HepG2 (cell line): Measurements from ENCODE around the gene APBB2. TPM values are rescaled to one million over a fixed set of nuclear protein-coding genes. Genes with fewer than 3 reads are reported as not detected.
A peak's percentile ranks its signal among the peaks of the same experiment; 100 is the strongest.

Experiments used
- AGO1 ChIP-seq: fragments of 200-400 bp; formaldehyde crosslinking; IDR thresholded peaks from 2 replicates; pipeline ENCODE4 v1.6.1; 2017; ENCODE audit warnings: mild to moderate bottlenecking, low read depth, low read length, moderate library complexity; ENCODE audit not compliant: poor library complexity, severe bottlenecking
- BORCS8-MEF2B ChIP-seq: sonication (generic); formaldehyde crosslinking; IDR thresholded peaks from 2 replicates; pipeline ENCODE4 v1.8.0; 2022; ENCODE audit warnings: mild to moderate bottlenecking, missing genetic modification reagents
- BRD4 ChIP-seq: sonication (generic); formaldehyde crosslinking; IDR thresholded peaks from 2 replicates; pipeline ENCODE4 v1.4.0; 2020; ENCODE audit warnings: missing genetic modification reagents
- DMAP1 ChIP-seq: IDR thresholded peaks from 2 replicates; pipeline ENCODE4 v1.6.1; 2016
- EP300 ChIP-seq, 3 experiments: sonication (generic) in 1 of 3; formaldehyde crosslinking in 1 of 3; IDR thresholded peaks; 2 replicates each; pipeline versions ENCODE4 v1.5.1 to v1.6.1; 2011 to 2020; ENCODE audit warnings: low read depth in 2 of 3, low read length in 2 of 3, borderline replicate concordance in 1 of 3, improper control_type of control experiment in 1 of 3, mild to moderate bottlenecking in 1 of 3, missing genetic modification reagents in 1 of 3, moderate library complexity in 1 of 3
- MEIS1 ChIP-seq: sonication (generic); formaldehyde crosslinking; IDR thresholded peaks from 2 replicates; pipeline ENCODE4 v1.9.0; 2021; ENCODE audit warnings: mild to moderate bottlenecking, missing genetic modification reagents, moderate library complexity, borderline replicate concordance
- MEIS2 ChIP-seq: sonication (generic); formaldehyde crosslinking; IDR thresholded peaks from 2 replicates; pipeline ENCODE4 v1.9.0; 2021; ENCODE audit warnings: mild to moderate bottlenecking, missing genetic modification reagents
- NR2F1 ChIP-seq, 2 experiments: fragments of 450-650 bp in 1 of 2; formaldehyde crosslinking in 1 of 2; IDR thresholded peaks; 2 replicates each; pipeline versions ENCODE4 v1.5.0 to v1.6.1; 2016 to 2020; ENCODE audit warnings: mild to moderate bottlenecking in 1 of 2, missing compliant biosample characterization in 1 of 2, missing genetic modification reagents in 1 of 2, moderate library complexity in 1 of 2
- NR2F2 ChIP-seq: IDR thresholded peaks from 2 replicates; pipeline ENCODE4 v1.6.1; 2012; ENCODE audit warnings: low read depth, inconsistent platforms, borderline replicate concordance
- NRL ChIP-seq: sonication (generic); formaldehyde crosslinking; IDR thresholded peaks from 2 replicates; pipeline ENCODE4 v1.5.0; 2020; ENCODE audit warnings: missing genetic modification reagents, mild to moderate bottlenecking, moderate library complexity, borderline replicate concordance
- POLR2AphosphoS5 ChIP-seq: IDR thresholded peaks from 2 replicates; pipeline ENCODE4 v1.6.1; 2012; ENCODE audit warnings: low read depth, low read length
- SKI ChIP-seq: fragments of 450-650 bp; IDR thresholded peaks from one replicate; pipeline ENCODE4 v1.6.1; 2018; ENCODE audit warnings: mild to moderate bottlenecking; ENCODE audit not compliant: partially characterized antibody
- SRSF9 ChIP-seq: fragments of 200-400 bp; formaldehyde crosslinking; IDR thresholded peaks from 2 replicates; pipeline ENCODE4 v1.6.1; 2018; ENCODE audit warnings: borderline replicate concordance, mild to moderate bottlenecking, low read depth, low read length; ENCODE audit not compliant: insufficient read depth, poor library complexity, severe bottlenecking
- ZNF138 ChIP-seq: sonication (generic); formaldehyde crosslinking; IDR thresholded peaks from 2 replicates; pipeline ENCODE4 v1.5.0; 2020; ENCODE audit warnings: mild to moderate bottlenecking, low read depth, missing genetic modification reagents
- ZNF207 ChIP-seq: fragments of 450-650 bp; IDR thresholded peaks from 2 replicates; pipeline ENCODE4 v1.6.1; 2016; ENCODE audit warnings: antibody characterized with exemption, borderline replicate concordance
- ZNF501 ChIP-seq: sonication (generic); formaldehyde crosslinking; IDR thresholded peaks from 2 replicates; pipeline ENCODE4 v1.5.1; 2020; ENCODE audit warnings: mild to moderate bottlenecking, moderate library complexity, missing genetic modification reagents
- ZNF773 ChIP-seq: sonication (generic); formaldehyde crosslinking; IDR thresholded peaks from 2 replicates; pipeline ENCODE4 v1.4.0; 2020; ENCODE audit warnings: missing genetic modification reagents, borderline replicate concordance
- ZSCAN20 ChIP-seq: sonication (generic); formaldehyde crosslinking; IDR thresholded peaks from 2 replicates; pipeline ENCODE4 v1.4.0; 2020; ENCODE audit warnings: missing genetic modification reagents, mild to moderate bottlenecking, borderline replicate concordance
- polyA plus RNA-seq, 8 experiments: library from polyadenylated mRNA; depleted of rRNA in 3 of 8; stranded (reverse) in 7 of 8; unstranded in 1 of 8; fragments of >200 nt; fragmentation: Illumina TruSeq in 4 of 8; extraction: Trizol in 4 of 8; gene quantifications; 2 replicates each; pipeline versions ENCODE4 v1.2.1 to v1.2.3, GENCODE V29; 2011 to 2016; ENCODE audit warnings: low read depth in 4 of 8, missing spikeins in 1 of 8, mixed read lengths in 1 of 8; ENCODE audit not compliant: insufficient read depth in 1 of 8
- total RNA-seq, 5 experiments: library from RNA; depleted of rRNA; stranded (reverse); fragments of >200 nt; fragmentation: Illumina TruSeq; extraction: Trizol; gene quantifications; 2 replicates each; pipeline ENCODE4 v1.2.3, GENCODE V29; 2016; ENCODE audit warnings: low read depth in 1 of 5
- TF ChIP-seq, protein P1 (sequence below): sonication (generic); formaldehyde crosslinking; IDR thresholded peaks from 2 replicates; pipeline ENCODE4 v1.5.1; 2020; ENCODE audit warnings: mild to moderate bottlenecking, missing genetic modification reagents, borderline replicate concordance
- TF ChIP-seq, protein P2 (sequence below): sonication (generic); formaldehyde crosslinking; IDR thresholded peaks from 2 replicates; pipeline ENCODE4 v1.9.0; 2021; ENCODE audit warnings: missing genetic modification reagents, mild to moderate bottlenecking, borderline replicate concordance
- TF ChIP-seq, protein P3 (sequence below): sonication (generic); formaldehyde crosslinking; conservative IDR thresholded peaks from 2 replicates; pipeline ENCODE4 v1.4.0; 2020; ENCODE audit warnings: missing genetic modification reagents
- TF ChIP-seq, protein P4 (sequence below): sonication (generic); formaldehyde crosslinking; IDR thresholded peaks from 2 replicates; pipeline ENCODE4 v1.5.1; 2020; ENCODE audit warnings: missing genetic modification reagents, mild to moderate bottlenecking, borderline replicate concordance
- TF ChIP-seq, protein P5 (sequence below): sonication (generic); formaldehyde crosslinking; IDR thresholded peaks from 2 replicates; pipeline ENCODE4 v1.4.0; 2020; ENCODE audit warnings: low read depth, mild to moderate bottlenecking, missing genetic modification reagents

Gene APBB2
- total and polyA plus RNA-seq, 2 of the 13 experiments (the other 11 are each of a cell fraction or from before 2014, with no cell fraction given): 11.7 to 17.0 TPM

DNA sequence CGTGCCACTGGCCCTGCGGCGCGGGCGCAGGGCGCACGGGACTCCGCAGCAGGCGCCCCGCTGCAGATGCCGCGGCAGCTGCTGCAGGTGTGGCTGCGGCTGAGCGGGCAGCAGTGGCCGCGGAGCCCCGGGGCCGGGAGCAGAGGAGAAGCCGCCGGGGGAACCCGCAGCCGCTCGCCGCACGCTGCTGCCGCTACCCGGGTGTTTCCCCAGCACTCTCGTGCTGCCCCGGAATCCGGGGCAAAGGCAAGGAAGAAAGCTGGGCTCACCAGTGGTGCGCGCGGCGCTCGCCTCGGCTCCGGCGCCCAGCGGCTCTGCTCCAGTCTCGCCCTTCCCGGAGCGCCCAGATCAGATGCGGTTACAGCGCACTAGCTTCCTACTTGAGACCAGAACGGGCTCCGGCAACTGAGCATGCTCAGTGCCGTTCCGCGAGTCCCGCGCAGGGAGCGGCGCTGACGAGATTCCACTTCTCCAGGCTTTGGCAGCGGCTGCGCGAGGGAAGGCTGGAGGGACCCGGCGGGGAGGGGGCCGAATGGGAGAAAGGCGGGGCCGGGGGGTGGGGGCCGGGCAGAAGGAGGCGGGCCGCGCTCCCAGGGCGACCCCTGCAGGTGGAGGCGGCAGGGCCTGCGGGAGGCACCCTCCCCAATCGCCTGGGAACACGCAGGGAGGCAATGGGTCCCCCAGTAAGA lies at the start of gene APBB2 (continued):
- TF ChIP-seq ZNF501 (CRISPR knock-in tag): peak; percentile 34; the same call in 1 of the 2 replicates
- TF ChIP-seq DMAP1: peak; percentile 9; the same call in 1 of the 2 replicates
- TF ChIP-seq, protein P1, sequence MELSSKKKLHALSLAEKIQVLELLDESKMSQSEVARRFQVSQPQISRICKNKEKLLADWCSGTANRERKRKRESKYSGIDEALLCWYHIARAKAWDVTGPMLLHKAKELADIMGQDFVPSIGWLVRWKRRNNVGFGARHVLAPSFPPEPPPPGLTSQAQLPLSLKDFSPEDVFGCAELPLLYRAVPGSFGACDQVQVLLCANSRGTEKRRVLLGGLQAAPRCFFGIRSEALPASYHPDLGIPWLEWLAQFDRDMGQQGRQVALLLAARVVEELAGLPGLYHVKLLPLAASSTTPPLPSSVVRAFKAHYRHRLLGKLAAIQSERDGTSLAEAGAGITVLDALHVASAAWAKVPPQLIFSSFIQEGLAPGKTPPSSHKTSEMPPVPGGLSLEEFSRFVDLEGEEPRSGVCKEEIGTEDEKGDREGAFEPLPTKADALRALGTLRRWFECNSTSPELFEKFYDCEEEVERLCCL (CRISPR knock-in tag): no peak
- TF ChIP-seq, protein P2, sequence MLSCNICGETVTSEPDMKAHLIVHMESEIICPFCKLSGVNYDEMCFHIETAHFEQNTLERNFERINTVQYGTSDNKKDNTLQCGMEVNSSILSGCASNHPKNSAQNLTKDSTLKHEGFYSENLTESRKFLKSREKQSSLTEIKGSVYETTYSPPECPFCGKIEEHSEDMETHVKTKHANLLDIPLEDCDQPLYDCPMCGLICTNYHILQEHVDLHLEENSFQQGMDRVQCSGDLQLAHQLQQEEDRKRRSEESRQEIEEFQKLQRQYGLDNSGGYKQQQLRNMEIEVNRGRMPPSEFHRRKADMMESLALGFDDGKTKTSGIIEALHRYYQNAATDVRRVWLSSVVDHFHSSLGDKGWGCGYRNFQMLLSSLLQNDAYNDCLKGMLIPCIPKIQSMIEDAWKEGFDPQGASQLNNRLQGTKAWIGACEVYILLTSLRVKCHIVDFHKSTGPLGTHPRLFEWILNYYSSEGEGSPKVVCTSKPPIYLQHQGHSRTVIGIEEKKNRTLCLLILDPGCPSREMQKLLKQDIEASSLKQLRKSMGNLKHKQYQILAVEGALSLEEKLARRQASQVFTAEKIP (CRISPR knock-in tag): no peak
- TF ChIP-seq ZNF138 (CRISPR knock-in tag): no peak
- no peak for TF ChIP-seq NR2F2
- TF ChIP-seq, protein P3, sequence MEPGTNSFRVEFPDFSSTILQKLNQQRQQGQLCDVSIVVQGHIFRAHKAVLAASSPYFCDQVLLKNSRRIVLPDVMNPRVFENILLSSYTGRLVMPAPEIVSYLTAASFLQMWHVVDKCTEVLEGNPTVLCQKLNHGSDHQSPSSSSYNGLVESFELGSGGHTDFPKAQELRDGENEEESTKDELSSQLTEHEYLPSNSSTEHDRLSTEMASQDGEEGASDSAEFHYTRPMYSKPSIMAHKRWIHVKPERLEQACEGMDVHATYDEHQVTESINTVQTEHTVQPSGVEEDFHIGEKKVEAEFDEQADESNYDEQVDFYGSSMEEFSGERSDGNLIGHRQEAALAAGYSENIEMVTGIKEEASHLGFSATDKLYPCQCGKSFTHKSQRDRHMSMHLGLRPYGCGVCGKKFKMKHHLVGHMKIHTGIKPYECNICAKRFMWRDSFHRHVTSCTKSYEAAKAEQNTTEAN: no peak
- TF ChIP-seq NR2F1 (CRISPR knock-in tag; IDR thresholded peaks at IDR 0.05): no peak
- TF ChIP-seq MEIS2 (CRISPR knock-in tag): no peak
- peak; percentile 82 for TF ChIP-seq BORCS8-MEF2B (CRISPR knock-in tag)
- peak; percentile 48; the same call in 1 of the 2 replicates for TF ChIP-seq BRD4
- TF ChIP-seq, protein P4, sequence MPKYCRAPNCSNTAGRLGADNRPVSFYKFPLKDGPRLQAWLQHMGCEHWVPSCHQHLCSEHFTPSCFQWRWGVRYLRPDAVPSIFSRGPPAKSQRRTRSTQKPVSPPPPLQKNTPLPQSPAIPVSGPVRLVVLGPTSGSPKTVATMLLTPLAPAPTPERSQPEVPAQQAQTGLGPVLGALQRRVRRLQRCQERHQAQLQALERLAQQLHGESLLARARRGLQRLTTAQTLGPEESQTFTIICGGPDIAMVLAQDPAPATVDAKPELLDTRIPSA (CRISPR knock-in tag): no peak
- 0 out of 2 replicates have a peak, but pooled peaks have one; percentile 49 for TF ChIP-seq ZSCAN20 (CRISPR knock-in tag)
- TF ChIP-seq SKI: no peak
- TF ChIP-seq ZNF773: no peak
- TF ChIP-seq AGO1: peak; percentile 61
- TF ChIP-seq MEIS1 (CRISPR knock-in tag): no peak
- no peak for TF ChIP-seq SRSF9
- TF ChIP-seq ZNF207: no peak
- no peak for TF ChIP-seq EP300 (IDR thresholded peaks at IDR 0.05; ENCODE audit: low read depth in 2 of 2, low read length in 2 of 2)
- no peak for TF ChIP-seq EP300 (CRISPR knock-in tag; IDR thresholded peaks at IDR 0.05; ENCODE audit: borderline replicate concordance)
- no peak for TF ChIP-seq NRL
- peak; percentile 85 for TF ChIP-seq POLR2AphosphoS5
- TF ChIP-seq, protein P5, sequence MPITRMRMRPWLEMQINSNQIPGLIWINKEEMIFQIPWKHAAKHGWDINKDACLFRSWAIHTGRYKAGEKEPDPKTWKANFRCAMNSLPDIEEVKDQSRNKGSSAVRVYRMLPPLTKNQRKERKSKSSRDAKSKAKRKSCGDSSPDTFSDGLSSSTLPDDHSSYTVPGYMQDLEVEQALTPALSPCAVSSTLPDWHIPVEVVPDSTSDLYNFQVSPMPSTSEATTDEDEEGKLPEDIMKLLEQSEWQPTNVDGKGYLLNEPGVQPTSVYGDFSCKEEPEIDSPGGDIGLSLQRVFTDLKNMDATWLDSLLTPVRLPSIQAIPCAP: no peak
